Ishikawa (cell line): ENCODE results near the gene TXNRD1.

Experiments
- EGR1 ChIP-seq: IDR thresholded peaks from 2 replicates; pipeline ENCODE4 v1.6.1; 2012
- MAX ChIP-seq: IDR thresholded peaks from 2 replicates; pipeline ENCODE4 v1.6.1; 2012

GRCh38 chr12:104168596-104168995, 47.0 kb upstream of the TXNRD1 start:
- TF ChIP-seq MAX (no peak), EGR1 (no peak)
